ENCODE data around the gene DCAF8.

Gene DCAF8

GRCh38 chr1:160169553-160170399 is 92.6 kb downstream of the DCAF8 start:
- TF ChIP-seq CTCF (IDR thresholded peaks at IDR 0.05; ENCODE audit: extremely low read depth, insufficient read depth, missing control alignments) = no peak
- in situ Hi-C loops (cut with MboI; ENCODE audit: low pct_unique_long_range_greater_than_20kb, low sequenced_read_pairs, unreplicated experiment) = no loop called here
- DNase-seq (ENCODE audit: low spot score) = peak; percentile 47

- no peak for TF ChIP-seq CTCF (IDR thresholded peaks at IDR 0.05; ENCODE audit: extremely low read depth, insufficient read depth, missing control alignments)
- in situ Hi-C loops (cut with MboI; ENCODE audit: low pct_unique_long_range_greater_than_20kb, low sequenced_read_pairs, unreplicated experiment) = no loop called here
- DNase-seq (ENCODE audit: low spot score) = no peak
Observed at GRCh38 chr1:160168609-160169369, 93.6 kb downstream of the DCAF8 start.

- no peak for DNase-seq (ENCODE audit: low spot score)
- in situ Hi-C loops (cut with MboI; ENCODE audit: low pct_unique_long_range_greater_than_20kb, low sequenced_read_pairs, unreplicated experiment) = no loop called here
- no peak for TF ChIP-seq CTCF (IDR thresholded peaks at IDR 0.05; ENCODE audit: extremely low read depth, insufficient read depth, missing control alignments)
Observed at GRCh38 chr1:160168016-160168415, 94.3 kb downstream of the DCAF8 start.

GRCh38 chr1:160167580-160167979 is 94.8 kb downstream of the DCAF8 start:
- in situ Hi-C loops (cut with MboI; ENCODE audit: low pct_unique_long_range_greater_than_20kb, low sequenced_read_pairs, unreplicated experiment) = no loop called here
- no peak for TF ChIP-seq CTCF (IDR thresholded peaks at IDR 0.05; ENCODE audit: extremely low read depth, insufficient read depth, missing control alignments)
- no peak for DNase-seq (ENCODE audit: low spot score)

GRCh38 chr1:160167056-160167455 is 95.3 kb downstream of the DCAF8 start:
- in situ Hi-C loops (cut with MboI; ENCODE audit: low pct_unique_long_range_greater_than_20kb, low sequenced_read_pairs, unreplicated experiment) = no loop called here
- TF ChIP-seq CTCF (IDR thresholded peaks at IDR 0.05; ENCODE audit: extremely low read depth, insufficient read depth, missing control alignments) = no peak
- no peak for DNase-seq (ENCODE audit: low spot score)

- no peak for TF ChIP-seq CTCF (IDR thresholded peaks at IDR 0.05; ENCODE audit: extremely low read depth, insufficient read depth, missing control alignments)
- in situ Hi-C loops (cut with MboI; ENCODE audit: low pct_unique_long_range_greater_than_20kb, low sequenced_read_pairs, unreplicated experiment) = no loop called here
- no peak for DNase-seq (ENCODE audit: low spot score)
Observed at GRCh38 chr1:160166166-160166868, 96.0 kb downstream of the DCAF8 start.

Measured in GM13977 (cell line).